IPS-18c (cell line): ENCODE data around the gene FKBP9.

Source experiments
- H3K4me3 ChIP-seq: 2 replicates; pipeline ENCODE4 v1.7.0; 2013; ENCODE audit warnings: low read depth, mild to moderate bottlenecking, low read length, moderate library complexity; ENCODE audit not compliant: insufficient read depth
- H3K9me3 ChIP-seq: one replicate; pipeline ENCODE4 v1.6.1; 2013; ENCODE audit warnings: mild to moderate bottlenecking, low read length, moderate library complexity; ENCODE audit not compliant: control insufficient read depth, insufficient read depth

The FKBP9 gene

DNA sequence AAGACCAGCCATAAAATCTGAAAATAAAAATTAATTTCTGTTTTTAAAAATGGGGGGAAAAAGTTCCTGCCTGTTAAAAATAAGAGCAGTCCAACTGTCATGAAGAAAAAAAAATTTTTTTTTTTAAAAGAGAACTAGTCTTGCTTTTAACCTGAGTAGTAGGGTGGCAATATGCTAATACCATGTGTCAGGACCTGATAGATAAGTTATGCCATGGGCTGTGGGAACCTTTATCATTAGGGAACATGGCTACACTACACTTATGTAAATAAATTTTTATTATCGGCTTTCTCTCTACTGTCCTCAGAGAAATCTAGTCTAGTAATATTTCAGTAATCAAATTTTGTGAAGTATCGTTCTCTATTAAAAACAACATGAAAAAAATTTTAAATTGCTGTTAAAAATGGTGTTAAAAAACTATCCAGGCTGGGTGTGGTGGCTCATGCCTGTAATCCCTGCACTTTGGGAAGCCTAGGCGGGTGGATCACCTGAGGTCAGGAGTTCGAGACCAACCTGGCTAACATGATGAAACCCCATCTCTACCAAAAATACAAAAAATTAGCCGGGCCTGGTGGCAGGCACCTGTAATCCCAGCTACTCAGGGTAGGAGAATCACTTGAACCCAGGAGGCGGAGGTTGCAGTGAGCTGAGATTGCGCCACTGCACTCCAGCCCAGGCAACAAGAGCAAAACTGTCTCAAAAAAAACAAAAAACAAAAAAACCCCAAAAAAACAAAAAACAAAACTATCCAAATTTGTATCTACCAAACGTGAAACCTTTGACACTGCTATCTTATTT, 84.6 kb downstream of the FKBP9 start:
- no peaks in the 10 kb centered on the region for H3K9me3 ChIP-seq
- no peak overlapping the region for H3K4me3 ChIP-seq

DNA sequence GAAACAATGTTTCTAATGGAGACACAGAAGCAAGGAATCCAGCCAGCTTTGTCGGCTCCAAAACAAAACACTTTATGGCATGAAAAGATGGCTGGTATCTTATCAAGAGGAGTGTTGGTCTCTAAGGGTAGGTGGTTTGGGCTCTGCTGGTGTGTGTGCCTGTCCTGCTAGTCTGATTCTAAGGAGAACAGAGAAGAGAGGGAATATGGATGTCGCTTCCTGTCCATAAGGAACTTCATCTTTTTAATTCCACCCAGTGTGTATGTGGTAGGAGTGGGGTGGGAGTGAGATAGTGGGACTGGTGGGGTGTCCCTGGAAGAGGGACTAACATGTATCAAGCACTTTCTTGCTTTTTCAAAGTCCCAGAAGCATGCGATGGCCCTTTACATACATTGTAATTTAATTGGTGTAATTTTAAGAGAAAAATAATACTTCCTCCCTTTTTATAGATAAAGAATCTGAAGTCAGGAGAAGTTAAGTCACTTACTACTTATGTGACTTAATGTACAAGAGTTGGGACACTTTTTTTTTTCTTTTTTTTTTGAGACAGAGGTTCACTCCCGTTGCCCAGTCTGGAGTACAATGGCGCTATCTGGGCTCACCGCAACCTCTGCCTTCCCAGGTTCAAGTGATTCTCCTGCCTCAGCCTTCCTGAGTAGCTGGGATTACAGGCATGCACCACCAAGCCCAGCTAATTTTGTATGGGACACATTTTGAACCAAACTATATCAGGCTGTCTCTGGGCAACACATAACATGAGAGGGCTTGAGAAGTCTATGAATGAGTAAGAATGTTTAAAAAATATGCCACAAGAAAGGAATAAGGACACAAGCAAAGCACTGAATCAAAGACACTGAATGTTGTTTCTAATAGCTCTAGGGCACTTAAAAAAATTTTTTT, 86.5 kb downstream of the FKBP9 start:
- H3K9me3 ChIP-seq = no peaks in the 10 kb centered on the region
- H3K4me3 ChIP-seq = no peak overlapping the region

DNA sequence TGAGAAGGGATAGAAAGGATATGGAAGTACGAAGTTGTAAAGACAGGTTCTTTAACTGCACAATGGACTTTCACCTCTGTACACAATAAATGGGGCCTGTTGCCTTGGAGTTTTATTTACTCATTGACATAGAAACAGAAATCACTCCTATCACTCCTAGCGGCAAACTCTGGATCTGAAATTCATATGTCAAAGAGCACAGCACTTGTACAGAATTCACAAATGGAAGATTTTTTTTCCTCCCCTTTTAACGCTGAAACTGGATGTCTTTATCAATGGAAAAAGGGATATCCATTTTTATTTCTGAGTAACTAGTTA, 87.1 kb downstream of the FKBP9 start:
- H3K9me3 ChIP-seq = no peaks in the 10 kb centered on the region
- H3K4me3 ChIP-seq = no peak overlapping the region

DNA sequence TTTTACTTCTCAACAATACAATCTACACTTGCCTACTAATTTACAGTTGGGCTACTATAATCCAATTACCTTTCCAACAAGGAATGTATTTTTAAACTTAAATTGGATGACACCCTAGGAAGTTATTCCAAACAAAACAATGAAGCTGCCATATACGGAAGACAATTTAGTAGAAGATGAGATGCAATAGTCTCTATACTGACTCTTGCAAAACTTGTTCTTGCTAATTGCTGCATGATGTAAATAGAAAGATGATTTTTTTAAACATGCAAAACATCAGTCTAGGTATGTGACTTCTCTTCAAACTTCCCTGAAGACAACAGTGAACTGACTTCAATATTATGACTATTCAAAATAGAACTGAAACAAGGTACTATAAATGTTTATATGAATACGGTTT, 87.7 kb downstream of the FKBP9 start:
- H3K9me3 ChIP-seq = no peaks in the 10 kb centered on the region

DNA sequence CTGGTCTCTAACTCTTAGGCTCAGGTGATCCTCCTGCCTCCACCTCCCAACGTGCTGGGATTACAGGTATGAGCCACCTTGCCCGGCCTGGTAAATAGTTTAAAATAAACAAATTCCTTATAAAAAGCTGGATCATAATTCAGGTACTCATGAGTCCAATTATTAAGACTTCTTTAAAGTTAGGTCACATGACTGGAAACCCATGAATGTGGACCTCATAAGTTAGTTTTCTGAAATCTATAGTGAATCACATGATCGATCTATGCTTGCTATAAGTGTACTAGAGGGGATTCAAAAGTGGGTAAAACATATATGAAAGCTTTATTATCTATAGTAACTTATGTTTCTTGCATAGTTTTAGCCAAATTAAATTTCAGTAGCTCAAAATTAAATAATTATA, 91.0 kb downstream of the FKBP9 start:
- Histone ChIP-seq H3K4me3 (no peak overlapping the region), H3K9me3 (no peaks in the 10 kb centered on the region)

More for the DNA sequence above, 87.7 kb downstream of the FKBP9 start:
- no peak overlapping the region for H3K4me3 ChIP-seq

DNA sequence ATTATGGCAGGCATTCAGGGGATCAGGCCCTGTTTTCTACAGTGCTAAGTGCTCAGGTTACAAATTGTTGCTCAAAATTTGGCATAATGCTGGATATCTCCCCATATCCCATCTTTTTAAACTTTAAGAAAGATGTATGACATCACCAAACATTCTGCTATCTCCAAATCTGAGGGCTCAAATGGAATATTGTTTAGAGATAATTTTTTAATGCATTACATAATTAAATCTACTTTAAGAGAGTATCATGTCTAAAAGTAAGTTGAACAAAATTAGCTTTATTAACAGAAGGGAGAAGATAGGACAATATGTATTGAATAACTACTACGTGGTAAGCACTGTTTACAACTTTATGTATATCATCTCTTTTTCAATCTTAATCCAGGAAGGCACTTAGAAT, 91.5 kb downstream of the FKBP9 start:
- Histone ChIP-seq H3K4me3 (no peak overlapping the region), H3K9me3 (no peaks in the 10 kb centered on the region)

DNA sequence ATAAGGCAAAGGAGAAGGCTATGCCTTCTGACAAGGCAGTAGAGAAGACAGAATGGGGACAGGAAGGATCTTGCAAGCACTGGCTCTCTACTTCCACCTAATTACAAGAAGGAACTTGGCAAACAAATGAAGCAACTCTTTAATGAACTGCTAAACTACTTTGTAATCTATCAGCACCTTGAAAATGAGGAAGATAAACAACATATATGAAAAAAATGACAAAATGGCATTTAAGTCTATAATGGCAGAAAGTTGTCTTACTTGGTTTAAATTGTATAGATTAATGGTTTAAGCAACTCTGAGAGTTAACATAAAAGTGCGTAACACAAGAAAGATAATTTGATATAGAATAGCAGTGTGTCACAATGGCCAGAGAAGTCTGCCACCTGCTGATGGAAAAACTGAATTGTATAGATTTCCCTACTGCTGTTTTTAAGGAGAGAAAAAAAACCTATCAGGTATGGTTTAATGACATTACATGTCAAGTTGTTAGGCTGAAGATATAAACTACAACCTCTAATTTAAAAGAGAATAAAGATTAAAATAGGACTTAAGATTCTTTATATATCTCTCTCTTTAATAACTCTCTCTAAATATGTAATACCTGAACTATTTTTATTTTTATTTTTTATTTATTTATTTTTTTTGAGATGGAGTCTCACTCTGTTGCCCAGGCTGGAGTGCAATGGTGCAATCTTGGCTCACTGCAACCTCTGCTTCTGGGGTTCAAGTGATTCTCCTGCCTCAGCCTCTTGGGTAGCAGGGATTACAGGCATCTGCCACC, 93.5 kb downstream of the FKBP9 start:
- Histone ChIP-seq H3K4me3 (no peak overlapping the region), H3K9me3 (no peaks in the 10 kb centered on the region)

DNA sequence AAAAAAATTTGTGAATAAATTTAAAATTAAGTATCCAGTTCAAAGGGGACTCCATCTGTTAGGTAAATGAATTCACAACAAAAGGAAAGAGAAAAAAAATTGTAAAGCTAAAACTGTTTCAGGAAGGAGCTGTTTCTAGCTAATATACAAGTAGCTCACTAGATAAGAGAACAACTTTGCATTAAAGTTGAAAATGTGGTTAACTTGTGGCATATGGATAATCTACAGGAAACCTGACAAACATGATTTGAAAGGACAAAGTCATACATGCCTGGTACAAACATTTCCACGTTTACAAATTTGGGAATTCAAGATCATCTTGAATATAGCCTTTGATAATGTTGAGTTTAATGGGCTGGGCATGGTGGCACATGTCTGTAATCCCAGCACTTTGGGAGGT, 96.5 kb downstream of the FKBP9 start:
- Histone ChIP-seq H3K4me3 (no peak overlapping the region), H3K9me3 (no peaks in the 10 kb centered on the region)

DNA sequence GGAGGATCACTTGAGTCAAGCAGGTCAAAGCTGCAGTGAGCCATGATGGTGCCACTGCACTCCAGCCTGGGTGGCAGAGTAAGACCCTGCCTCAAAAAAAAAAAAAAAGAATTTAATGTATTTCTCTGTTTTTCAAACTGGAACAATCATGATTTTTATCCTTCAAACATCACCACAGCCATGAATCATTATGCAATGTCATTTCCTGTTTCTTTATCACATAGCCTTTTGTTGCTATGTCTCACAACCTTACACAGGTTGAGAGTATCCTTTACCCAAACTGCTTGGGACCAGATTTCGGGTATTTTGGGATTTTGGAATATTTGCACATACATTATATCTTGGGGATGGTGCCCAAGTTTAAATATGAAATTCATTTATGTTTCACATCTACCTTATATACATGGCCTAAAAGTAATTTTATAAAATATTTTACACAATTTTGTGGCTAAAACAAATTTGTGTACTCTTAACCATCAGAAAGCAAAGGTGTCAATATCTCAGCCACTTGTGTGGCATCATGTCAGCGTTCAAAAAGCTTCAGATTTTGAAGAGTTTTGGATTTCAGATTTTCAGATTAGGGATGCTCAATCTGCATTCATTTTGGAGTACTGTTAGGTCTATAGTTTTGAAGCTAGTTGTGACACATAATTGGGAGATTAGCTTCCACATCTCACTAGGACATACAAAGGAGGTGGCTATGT, 97.2 kb downstream of the FKBP9 start:
- H3K9me3 ChIP-seq = no peaks in the 10 kb centered on the region
- H3K4me3 ChIP-seq = no peak overlapping the region

DNA sequence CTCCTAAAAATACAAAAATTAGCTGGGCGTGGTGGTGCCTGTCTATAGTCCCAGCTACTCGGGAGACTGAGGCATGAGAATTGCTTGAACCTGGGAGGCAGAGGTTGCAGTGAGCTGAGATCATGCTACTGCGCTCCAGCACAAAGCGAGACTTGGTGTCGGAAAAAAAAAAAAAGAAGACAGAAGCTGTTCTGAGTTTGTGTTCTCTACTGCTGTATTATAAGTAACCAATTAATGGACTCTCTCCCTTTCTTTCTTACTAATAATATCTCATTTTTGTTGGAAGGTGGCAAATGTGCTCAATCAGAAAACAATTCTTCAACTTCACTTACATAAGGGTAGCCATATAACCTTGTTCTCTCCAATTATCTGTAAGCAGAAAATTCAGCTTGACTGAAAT, 97.9 kb downstream of the FKBP9 start:
- Histone ChIP-seq H3K9me3 (no peaks in the 10 kb centered on the region), H3K4me3 (no peak overlapping the region)
